Measurements from ENCODE around the gene MYBPC2. TPM values are rescaled to one million over a fixed set of nuclear protein-coding genes. Genes with fewer than 3 reads are reported as not detected.

The MYBPC2 gene
- total and polyA plus RNA-seq, 9 of the 15 experiments (the other 6 are each of a cell fraction or from before 2014, with no cell fraction given): 0.01 to 0.14 (median 0.04) TPM; not detected in 6

DNA sequence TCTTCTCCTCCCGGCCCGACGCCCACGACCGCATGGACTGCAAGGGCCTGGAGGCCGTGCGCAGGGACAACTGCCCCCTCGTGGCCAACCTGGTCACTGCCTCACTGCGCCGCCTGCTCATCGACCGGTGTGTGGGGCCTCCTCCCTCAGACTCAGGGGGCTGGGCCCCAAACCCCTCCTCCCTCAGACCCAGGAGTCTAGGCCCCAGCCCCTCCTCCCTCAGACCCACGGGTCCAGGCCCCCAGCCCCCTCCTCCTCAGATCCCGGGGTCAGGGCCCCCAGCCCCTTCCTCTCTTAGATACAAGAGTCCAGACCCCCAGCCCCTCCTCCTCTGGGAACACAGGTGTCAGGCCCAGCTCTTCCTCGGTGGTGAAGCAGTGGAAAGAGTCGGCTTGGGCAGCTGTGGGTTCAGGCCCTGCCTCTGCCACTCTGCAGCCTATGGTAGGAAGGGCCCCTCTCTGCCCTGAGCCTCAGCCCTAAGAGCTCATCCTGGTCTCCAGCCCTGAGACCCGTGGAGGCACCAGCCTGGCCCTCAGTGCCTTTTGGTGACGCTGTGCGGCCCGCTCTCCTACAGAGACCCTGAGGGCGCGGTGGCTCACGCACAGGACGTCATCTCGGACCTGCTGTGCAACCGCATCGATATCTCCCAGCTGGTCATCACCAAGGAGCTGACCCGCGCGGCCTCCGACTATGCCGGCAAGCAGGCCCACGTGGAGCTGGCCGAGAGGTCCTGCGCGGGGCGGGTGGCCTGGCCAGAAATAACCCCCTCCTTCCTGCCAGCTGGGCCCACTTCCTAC is 17.6 kb upstream of the MYBPC2 start (continued):
- TF ChIP-seq RBBP5 (IDR thresholded peaks at IDR 0.05; ENCODE audit: borderline replicate concordance, insufficient read depth, low read length, poor library complexity, severe bottlenecking): no peak
- TF ChIP-seq, protein P1, sequence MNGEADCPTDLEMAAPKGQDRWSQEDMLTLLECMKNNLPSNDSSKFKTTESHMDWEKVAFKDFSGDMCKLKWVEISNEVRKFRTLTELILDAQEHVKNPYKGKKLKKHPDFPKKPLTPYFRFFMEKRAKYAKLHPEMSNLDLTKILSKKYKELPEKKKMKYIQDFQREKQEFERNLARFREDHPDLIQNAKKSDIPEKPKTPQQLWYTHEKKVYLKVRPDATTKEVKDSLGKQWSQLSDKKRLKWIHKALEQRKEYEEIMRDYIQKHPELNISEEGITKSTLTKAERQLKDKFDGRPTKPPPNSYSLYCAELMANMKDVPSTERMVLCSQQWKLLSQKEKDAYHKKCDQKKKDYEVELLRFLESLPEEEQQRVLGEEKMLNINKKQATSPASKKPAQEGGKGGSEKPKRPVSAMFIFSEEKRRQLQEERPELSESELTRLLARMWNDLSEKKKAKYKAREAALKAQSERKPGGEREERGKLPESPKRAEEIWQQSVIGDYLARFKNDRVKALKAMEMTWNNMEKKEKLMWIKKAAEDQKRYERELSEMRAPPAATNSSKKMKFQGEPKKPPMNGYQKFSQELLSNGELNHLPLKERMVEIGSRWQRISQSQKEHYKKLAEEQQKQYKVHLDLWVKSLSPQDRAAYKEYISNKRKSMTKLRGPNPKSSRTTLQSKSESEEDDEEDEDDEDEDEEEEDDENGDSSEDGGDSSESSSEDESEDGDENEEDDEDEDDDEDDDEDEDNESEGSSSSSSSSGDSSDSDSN (IDR thresholded peaks at IDR 0.05; ENCODE audit: borderline replicate concordance in 1 of 2, low read depth in 2 of 2, low read length in 2 of 2): 0 out of 4 replicates have a peak, but pooled peaks of 1 of the 2 experiments have one; percentile 60
- TF ChIP-seq ADNP (tag; IDR thresholded peaks at IDR 0.05): no peak
- TF ChIP-seq, protein P2, sequence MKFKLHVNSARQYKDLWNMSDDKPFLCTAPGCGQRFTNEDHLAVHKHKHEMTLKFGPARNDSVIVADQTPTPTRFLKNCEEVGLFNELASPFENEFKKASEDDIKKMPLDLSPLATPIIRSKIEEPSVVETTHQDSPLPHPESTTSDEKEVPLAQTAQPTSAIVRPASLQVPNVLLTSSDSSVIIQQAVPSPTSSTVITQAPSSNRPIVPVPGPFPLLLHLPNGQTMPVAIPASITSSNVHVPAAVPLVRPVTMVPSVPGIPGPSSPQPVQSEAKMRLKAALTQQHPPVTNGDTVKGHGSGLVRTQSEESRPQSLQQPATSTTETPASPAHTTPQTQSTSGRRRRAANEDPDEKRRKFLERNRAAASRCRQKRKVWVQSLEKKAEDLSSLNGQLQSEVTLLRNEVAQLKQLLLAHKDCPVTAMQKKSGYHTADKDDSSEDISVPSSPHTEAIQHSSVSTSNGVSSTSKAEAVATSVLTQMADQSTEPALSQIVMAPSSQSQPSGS (CRISPR knock-in tag; IDR thresholded peaks at IDR 0.05): no peak
- TF ChIP-seq GTF2B (IDR thresholded peaks at IDR 0.05; ENCODE audit: extremely low read depth, insufficient read length): no peak
- no peak; the same call in 1 of the 2 replicates for TF ChIP-seq FOXP1 (CRISPR knock-in tag; IDR thresholded peaks at IDR 0.05)
- no peak for TF ChIP-seq TFAM (CRISPR knock-in tag; conservative IDR thresholded peaks at IDR 0.05)
- TF ChIP-seq ZBTB1 (CRISPR knock-in tag; IDR thresholded peaks at IDR 0.05; ENCODE audit: borderline replicate concordance, low read depth): no peak; the same call in 1 of the 2 replicates
- TF ChIP-seq HMG20A (CRISPR knock-in tag; conservative IDR thresholded peaks at IDR 0.05): no peak
- no peak; the same call in 1 of the 2 replicates for TF ChIP-seq NR2C2 (CRISPR knock-in tag; IDR thresholded peaks at IDR 0.05)
- no peak for TF ChIP-seq NR2C2 (tag; IDR thresholded peaks at IDR 0.05)
- TF ChIP-seq BHLHE40 (IDR thresholded peaks at IDR 0.05; ENCODE audit: low read length): peak; percentile 39; the same call in 1 of the 2 replicates
- TF ChIP-seq KAT2B (IDR thresholded peaks at IDR 0.05; ENCODE audit: low read depth, low read length): no peak
- TF ChIP-seq MEF2A (IDR thresholded peaks at IDR 0.05; ENCODE audit: control insufficient read depth, low read depth, low read length): no peak
- no peak; the same call in 1 of the 2 replicates for TF ChIP-seq CREB3L1 (IDR thresholded peaks at IDR 0.05; ENCODE audit: borderline replicate concordance, low read depth)
- TF ChIP-seq BRD4 (IDR thresholded peaks at IDR 0.05): no peak

All from K562 (cell line).